Measurements from ENCODE around the gene KIR2DL3.

- TF ChIP-seq, protein P1, sequence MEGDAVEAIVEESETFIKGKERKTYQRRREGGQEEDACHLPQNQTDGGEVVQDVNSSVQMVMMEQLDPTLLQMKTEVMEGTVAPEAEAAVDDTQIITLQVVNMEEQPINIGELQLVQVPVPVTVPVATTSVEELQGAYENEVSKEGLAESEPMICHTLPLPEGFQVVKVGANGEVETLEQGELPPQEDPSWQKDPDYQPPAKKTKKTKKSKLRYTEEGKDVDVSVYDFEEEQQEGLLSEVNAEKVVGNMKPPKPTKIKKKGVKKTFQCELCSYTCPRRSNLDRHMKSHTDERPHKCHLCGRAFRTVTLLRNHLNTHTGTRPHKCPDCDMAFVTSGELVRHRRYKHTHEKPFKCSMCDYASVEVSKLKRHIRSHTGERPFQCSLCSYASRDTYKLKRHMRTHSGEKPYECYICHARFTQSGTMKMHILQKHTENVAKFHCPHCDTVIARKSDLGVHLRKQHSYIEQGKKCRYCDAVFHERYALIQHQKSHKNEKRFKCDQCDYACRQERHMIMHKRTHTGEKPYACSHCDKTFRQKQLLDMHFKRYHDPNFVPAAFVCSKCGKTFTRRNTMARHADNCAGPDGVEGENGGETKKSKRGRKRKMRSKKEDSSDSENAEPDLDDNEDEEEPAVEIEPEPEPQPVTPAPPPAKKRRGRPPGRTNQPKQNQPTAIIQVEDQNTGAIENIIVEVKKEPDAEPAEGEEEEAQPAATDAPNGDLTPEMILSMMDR (conservative IDR thresholded peaks at IDR 0.05; ENCODE audit: low read depth, low read length) = no peak
- TF ChIP-seq MXI1 (IDR thresholded peaks at IDR 0.05; ENCODE audit: borderline replicate concordance, low read depth, low read length) (no peak), CEBPB (IDR thresholded peaks at IDR 0.05; ENCODE audit: low read depth, low read length) (no peak), MAFK (IDR thresholded peaks at IDR 0.05; ENCODE audit: low read depth, low read length) (no peak), SMC3 (IDR thresholded peaks at IDR 0.05; ENCODE audit: low read depth, low read length) (no peak), CHD1 (IDR thresholded peaks at IDR 0.05; ENCODE audit: low read depth, low read length) (no peak), POLR2A (IDR thresholded peaks at IDR 0.05; ENCODE audit: low read depth, low read length) (no peak), BHLHE40 (IDR thresholded peaks at IDR 0.05; ENCODE audit: low read depth, low read length) (no peak), NFE2L2 (IDR thresholded peaks at IDR 0.05; ENCODE audit: low read depth, low read length) (no peak), RCOR1 (IDR thresholded peaks at IDR 0.05; ENCODE audit: insufficient replicate concordance, low read length) (no peak)
- TF ChIP-seq, protein P2, sequence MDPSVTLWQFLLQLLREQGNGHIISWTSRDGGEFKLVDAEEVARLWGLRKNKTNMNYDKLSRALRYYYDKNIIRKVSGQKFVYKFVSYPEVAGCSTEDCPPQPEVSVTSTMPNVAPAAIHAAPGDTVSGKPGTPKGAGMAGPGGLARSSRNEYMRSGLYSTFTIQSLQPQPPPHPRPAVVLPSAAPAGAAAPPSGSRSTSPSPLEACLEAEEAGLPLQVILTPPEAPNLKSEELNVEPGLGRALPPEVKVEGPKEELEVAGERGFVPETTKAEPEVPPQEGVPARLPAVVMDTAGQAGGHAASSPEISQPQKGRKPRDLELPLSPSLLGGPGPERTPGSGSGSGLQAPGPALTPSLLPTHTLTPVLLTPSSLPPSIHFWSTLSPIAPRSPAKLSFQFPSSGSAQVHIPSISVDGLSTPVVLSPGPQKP (IDR thresholded peaks at IDR 0.05; ENCODE audit: borderline replicate concordance, low read depth, low read length) = no peak
These were observed 13.7 kb upstream of the KIR2DL3 start for GRCh38 chr19:54724644-54725043.
